Gastroesophageal sphincter (tissue), 3 donors: ENCODE measurements around the gene ETS2.

ENCODE experiments used
- EP300 ChIP-seq: sonication (generic); formaldehyde crosslinking; IDR thresholded peaks from one replicate; pipeline ENCODE4 v1.6.1; 2017; ENCODE audit warnings: antibody characterized with exemption, mild to moderate bottlenecking
- POLR2A ChIP-seq, 2 donors: fragments of 450-650 bp; IDR thresholded peaks; one replicate each; pipeline ENCODE4 v1.6.1; 2017; ENCODE audit warnings: antibody characterized with exemption in 2 of 2, mild to moderate bottlenecking in 2 of 2, moderate library complexity in 1 of 2
- TF ChIP-seq, protein P1 (sequence below), 4 experiments: fragments of 200-600 bp in 2 of 4; fragments of 450-650 bp in 2 of 4; sonication (generic) in 1 of 4; IDR thresholded peaks; one replicate each; pipeline ENCODE4 v1.5.1; 2017 to 2019; ENCODE audit warnings: antibody characterized with exemption in 4 of 4, mild to moderate bottlenecking in 2 of 4, moderate library complexity in 2 of 4

DNA sequence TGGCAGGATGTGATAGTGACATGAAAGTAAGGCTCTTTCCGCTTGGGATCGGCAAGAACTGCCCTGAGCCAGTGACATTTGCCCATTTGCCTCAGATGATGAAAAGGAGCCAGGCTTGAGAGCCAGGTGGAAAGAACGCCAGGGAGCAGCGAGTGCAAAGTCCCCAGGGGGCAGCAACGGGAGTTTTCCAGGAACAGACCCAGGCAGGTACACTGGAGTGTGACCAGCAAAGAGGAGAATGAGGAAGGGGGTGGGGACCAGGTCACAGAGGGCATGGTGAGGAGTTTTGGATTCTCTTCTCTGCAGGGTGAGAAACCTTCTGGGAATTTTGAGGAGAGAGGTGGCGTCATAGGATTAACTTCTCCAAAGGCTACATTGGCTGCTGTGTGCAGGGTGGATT lies 10.8 kb upstream of the ETS2 start:
- TF ChIP-seq, protein P1, sequence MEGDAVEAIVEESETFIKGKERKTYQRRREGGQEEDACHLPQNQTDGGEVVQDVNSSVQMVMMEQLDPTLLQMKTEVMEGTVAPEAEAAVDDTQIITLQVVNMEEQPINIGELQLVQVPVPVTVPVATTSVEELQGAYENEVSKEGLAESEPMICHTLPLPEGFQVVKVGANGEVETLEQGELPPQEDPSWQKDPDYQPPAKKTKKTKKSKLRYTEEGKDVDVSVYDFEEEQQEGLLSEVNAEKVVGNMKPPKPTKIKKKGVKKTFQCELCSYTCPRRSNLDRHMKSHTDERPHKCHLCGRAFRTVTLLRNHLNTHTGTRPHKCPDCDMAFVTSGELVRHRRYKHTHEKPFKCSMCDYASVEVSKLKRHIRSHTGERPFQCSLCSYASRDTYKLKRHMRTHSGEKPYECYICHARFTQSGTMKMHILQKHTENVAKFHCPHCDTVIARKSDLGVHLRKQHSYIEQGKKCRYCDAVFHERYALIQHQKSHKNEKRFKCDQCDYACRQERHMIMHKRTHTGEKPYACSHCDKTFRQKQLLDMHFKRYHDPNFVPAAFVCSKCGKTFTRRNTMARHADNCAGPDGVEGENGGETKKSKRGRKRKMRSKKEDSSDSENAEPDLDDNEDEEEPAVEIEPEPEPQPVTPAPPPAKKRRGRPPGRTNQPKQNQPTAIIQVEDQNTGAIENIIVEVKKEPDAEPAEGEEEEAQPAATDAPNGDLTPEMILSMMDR (IDR thresholded peaks at IDR 0.05), result no peak
- TF ChIP-seq EP300 (no peak), POLR2A (IDR thresholded peaks at IDR 0.05) (no peak)
